Measurements from ENCODE around the gene IMPACT.

GRCh38 chr18:24427484-24427883 lies 1.0 kb downstream of the IMPACT start:
- TF ChIP-seq POLR2A (IDR thresholded peaks at IDR 0.05), result no peak
- no peak for TF ChIP-seq CTCF (IDR thresholded peaks at IDR 0.05)
